ENCODE data around the gene ASB14.

DNA sequence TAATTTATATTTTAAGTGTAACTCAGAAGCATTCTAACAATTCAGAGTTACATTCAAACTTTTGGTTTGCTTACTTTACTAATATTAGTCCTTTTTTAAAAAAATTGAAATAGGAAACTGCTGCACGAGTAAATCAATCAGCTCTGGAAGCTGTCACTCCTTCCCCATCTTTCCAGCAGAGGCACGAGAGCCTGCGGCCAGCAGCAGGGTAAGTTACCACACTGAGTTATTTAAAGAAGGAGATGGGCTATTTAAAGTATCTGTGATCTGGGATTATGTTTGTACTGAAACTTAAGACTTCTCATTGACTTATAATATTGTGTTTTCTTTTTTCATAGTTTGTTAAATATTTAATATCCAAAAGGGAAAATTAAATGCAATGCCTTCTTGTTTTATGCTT lies 35.6 kb downstream of the ASB14 start:
- TF ChIP-seq TAF1 (IDR thresholded peaks at IDR 0.05; ENCODE audit: borderline replicate concordance, insufficient read depth, low read length) (no peak), POLR2AphosphoS5 (IDR thresholded peaks at IDR 0.05; ENCODE audit: low read depth, low read length) (no peak)
